ENCODE data around the gene MROH8.

The MROH8 gene

GRCh38 chr20:37095599-37096414 is 83.5 kb downstream of the MROH8 start, which contains the start of gene RBL1:
RBL1 (minus strand) TSS chr20:37095997; CDS start chr20:37095928, 69 bp downstream.
- Histone ChIP-seq H3K4me3 (ENCODE audit: low read depth, low read length) (peak within 1 kb of the TSS; percentile 74), H3K36me3 (ENCODE audit: control insufficient read depth in 2 of 2, insufficient read depth in 1 of 2, low read length in 2 of 2) (peaks cover 8 to 23% of the 10 kb centered on the region in 2 experiments; a peak in 2 of 3 replicates), H3K27ac (ENCODE audit: extremely low read depth, low read depth, low read length) (peak within 1 kb of the TSS; percentile 93), H3K4me1 (ENCODE audit: control insufficient read depth, insufficient read depth, low read length) (peaks cover 2% of the 10 kb centered on the region), H3K9me3 (ENCODE audit: control insufficient read depth, insufficient read depth, low read depth, low read length) (no peaks in the 10 kb centered on the region)
- ChIA-PET POLR2A (interaction anchor here (0.7 to 2.3 kb wide), 8 partner anchors 10 to 90 kb away, joined by 3 to 30 read pairs (median 4); partner anchors contain the start of genes MROH8 and RPN2), CTCF (interaction anchor here (0.7 to 1.0 kb wide), 3 partner anchors 22 to 66 kb away, joined by 3 to 5 read pairs (median 3); no protein-coding TSS in a partner anchor)
- TF ChIP-seq ZNF146 (tag by site-specific recombination; IDR thresholded peaks at IDR 0.05) (peak; percentile 90), ZNF76 (tag by site-specific recombination; IDR thresholded peaks at IDR 0.05; ENCODE audit: borderline replicate concordance, low read depth) (peak; percentile 99), ZNF423 (tag by site-specific recombination; IDR thresholded peaks at IDR 0.05) (no peak), ZNF266 (tag by site-specific recombination; IDR thresholded peaks at IDR 0.05; ENCODE audit: low read depth) (no peak), ZNF280C (tag by site-specific recombination; IDR thresholded peaks at IDR 0.05) (no peak), ZNF548 (tag by site-specific recombination; IDR thresholded peaks at IDR 0.05) (no peak), PRDM10 (tag by site-specific recombination; IDR thresholded peaks at IDR 0.05) (peak; percentile 83), ZBTB6 (tag by site-specific recombination; IDR thresholded peaks at IDR 0.05) (peak; percentile 63; the same call in 1 of the 2 replicates), ZFP3 (tag by site-specific recombination; IDR thresholded peaks at IDR 0.05; ENCODE audit: low read depth) (no peak), ZNF544 (tag by site-specific recombination; IDR thresholded peaks at IDR 0.05) (no peak), ZNF530 (tag by site-specific recombination; IDR thresholded peaks at IDR 0.05; ENCODE audit: low read depth) (no peak), ZNF692 (tag by site-specific recombination; IDR thresholded peaks at IDR 0.05) (peak; percentile 95), ZNF626 (tag by site-specific recombination; IDR thresholded peaks at IDR 0.05) (no peak), ZNF580 (tag by site-specific recombination; IDR thresholded peaks at IDR 0.05) (peak; percentile 89), ZNF148 (tag by site-specific recombination; IDR thresholded peaks at IDR 0.05; ENCODE audit: borderline replicate concordance) (peak; percentile 95), ZFP41 (tag by site-specific recombination; IDR thresholded peaks at IDR 0.05; ENCODE audit: borderline replicate concordance) (no peak), KLF17 (tag by site-specific recombination; IDR thresholded peaks at IDR 0.05) (peak; percentile 99), ATF2 (tag by site-specific recombination; IDR thresholded peaks at IDR 0.05; ENCODE audit: low read depth) (peak; percentile 84), KLF8 (tag by site-specific recombination; IDR thresholded peaks at IDR 0.05) (peak; percentile 98), SETDB1 (IDR thresholded peaks at IDR 0.05; ENCODE audit: insufficient read length, low read length) (no peak), ZNF112 (tag by site-specific recombination; IDR thresholded peaks at IDR 0.05) (no peak), ZNF239 (tag by site-specific recombination; IDR thresholded peaks at IDR 0.05) (peak; percentile 38; the same call in 1 of the 2 replicates)
